ENCODE results near the gene MKRN2.

MKRN2 gene

GRCh38 chr3:12557473-12558100 lies 700 bp downstream of the MKRN2 start:
- DNase-seq: peak; percentile 12

- DNase-seq: no peak
Observed at GRCh38 chr3:12558706-12559105, 1.8 kb downstream of the MKRN2 start.

GRCh38 chr3:12559520-12559919 lies 2.6 kb downstream of the MKRN2 start:
- DNase-seq: no peak

- no peak for DNase-seq
Observed at GRCh38 chr3:12560505-12561190, 3.8 kb downstream of the MKRN2 start.

GRCh38 chr3:12561397-12561796 lies 4.5 kb downstream of the MKRN2 start:
- DNase-seq: no peak

GRCh38 chr3:12562451-12562850 lies 5.6 kb downstream of the MKRN2 start:
- no peak for DNase-seq

- DNase-seq: no peak
Observed at GRCh38 chr3:12566976-12567375, 10.1 kb downstream of the MKRN2 start.

GRCh38 chr3:12568747-12569146 lies 11.9 kb downstream of the MKRN2 start:
- DNase-seq: no peak

GRCh38 chr3:12569836-12570235 lies 12.9 kb downstream of the MKRN2 start:
- DNase-seq: no peak

- no peak for DNase-seq
Observed at GRCh38 chr3:12571986-12572385, 15.1 kb downstream of the MKRN2 start.

GRCh38 chr3:12574131-12574530 lies 17.2 kb downstream of the MKRN2 start:
- DNase-seq: no peak

GRCh38 chr3:12574661-12575060 lies 17.8 kb downstream of the MKRN2 start:
- DNase-seq: no peak

GRCh38 chr3:12577379-12577778 lies 20.5 kb downstream of the MKRN2 start:
- DNase-seq: no peak

- DNase-seq: no peak
Observed at GRCh38 chr3:12578742-12579141, 21.9 kb downstream of the MKRN2 start.

- DNase-seq: no peak
Observed at GRCh38 chr3:12579456-12579855, 22.6 kb downstream of the MKRN2 start.

- no peak for DNase-seq
Observed at GRCh38 chr3:12579905-12580304, 23.0 kb downstream of the MKRN2 start.

- DNase-seq: no peak
Observed at GRCh38 chr3:12582730-12583129, 25.8 kb downstream of the MKRN2 start.

- DNase-seq: no peak
Observed at GRCh38 chr3:12583280-12583679, 26.4 kb downstream of the MKRN2 start.

GRCh38 chr3:12584083-12584482 lies 27.2 kb downstream of the MKRN2 start:
- DNase-seq: no peak

GRCh38 chr3:12585181-12585580 lies 28.3 kb downstream of the MKRN2 start:
- no peak for DNase-seq

GRCh38 chr3:12585970-12586369 lies 29.1 kb downstream of the MKRN2 start:
- no peak for DNase-seq

GRCh38 chr3:12586403-12586802 lies 29.5 kb downstream of the MKRN2 start:
- no peak for DNase-seq

GRCh38 chr3:12588039-12589009 lies 31.4 kb downstream of the MKRN2 start:
- DNase-seq: peak; percentile 79

GRCh38 chr3:12590096-12590495 lies 33.2 kb downstream of the MKRN2 start:
- no peak for DNase-seq

Data from NCI-H510A treated with DMSO at 0.1 percent for 48 hours (cell line).